Pons (tissue), 1 donor: ENCODE measurements around the gene ETV7.
"Not testable (repeated sequence)": the region's sequence is repeated elsewhere in the genome, so short reads cannot be mapped to it uniquely, and the experiment has no call there.

ENCODE experiments used
- DNase-seq: peaks from one replicate; pipeline ENCODE4 v3.0.0-alpha.2; 2016; ENCODE audit warnings: low spot score

Gene ETV7

GRCh38 chr6:36364061-36364635, 23.3 kb downstream of the ETV7 start:
- DNase-seq, result not testable (repeated sequence)

- DNase-seq, result not testable (repeated sequence)
These were observed 24.1 kb downstream of the ETV7 start for GRCh38 chr6:36363371-36363752.

- no peak for DNase-seq
These were observed 24.7 kb downstream of the ETV7 start for GRCh38 chr6:36362551-36363370.

- DNase-seq, result no peak
These were observed 26.4 kb downstream of the ETV7 start for GRCh38 chr6:36361071-36361470.

- peak; percentile 88 for DNase-seq
These were observed 27.0 kb downstream of the ETV7 start for GRCh38 chr6:36360241-36361054.

GRCh38 chr6:36358226-36358915, 29.1 kb downstream of the ETV7 start:
- DNase-seq, result peak; percentile 84

- no peak for DNase-seq
These were observed 29.6 kb downstream of the ETV7 start for GRCh38 chr6:36357872-36358225.

- no peak for DNase-seq
These were observed 31.6 kb downstream of the ETV7 start for GRCh38 chr6:36355819-36356218.

GRCh38 chr6:36353411-36353915, 34.0 kb downstream of the ETV7 start:
- DNase-seq, result no peak

GRCh38 chr6:36352477-36353157, 34.9 kb downstream of the ETV7 start:
- no peak for DNase-seq

- no peak for DNase-seq
These were observed 36.5 kb downstream of the ETV7 start for GRCh38 chr6:36350681-36351571.

- no peak for DNase-seq
These were observed 37.4 kb downstream of the ETV7 start for GRCh38 chr6:36350082-36350481.

GRCh38 chr6:36349240-36349639, 38.2 kb downstream of the ETV7 start:
- DNase-seq, result no peak

- no peak for DNase-seq
These were observed 39.8 kb downstream of the ETV7 start for GRCh38 chr6:36347621-36348020.

GRCh38 chr6:36346486-36347273, 40.8 kb downstream of the ETV7 start:
- DNase-seq, result no peak

GRCh38 chr6:36345681-36346466, 41.6 kb downstream of the ETV7 start:
- DNase-seq, result no peak

- DNase-seq, result no peak
These were observed 44.3 kb downstream of the ETV7 start for GRCh38 chr6:36343109-36343680.
